Erythroblast (primary cell): ENCODE measurements around the gene ITPR1.

Experiments used
- GATA1 ChIP-seq: IDR thresholded peaks from 2 replicates; pipeline ENCODE4 v1.6.1; 2011; ENCODE audit warnings: low read depth, mild to moderate bottlenecking, control low read depth, low read length, moderate library complexity
- POLR2A ChIP-seq: IDR thresholded peaks from 2 replicates; pipeline ENCODE4 v1.6.1; 2011; ENCODE audit warnings: mild to moderate bottlenecking, low read length

DNA sequence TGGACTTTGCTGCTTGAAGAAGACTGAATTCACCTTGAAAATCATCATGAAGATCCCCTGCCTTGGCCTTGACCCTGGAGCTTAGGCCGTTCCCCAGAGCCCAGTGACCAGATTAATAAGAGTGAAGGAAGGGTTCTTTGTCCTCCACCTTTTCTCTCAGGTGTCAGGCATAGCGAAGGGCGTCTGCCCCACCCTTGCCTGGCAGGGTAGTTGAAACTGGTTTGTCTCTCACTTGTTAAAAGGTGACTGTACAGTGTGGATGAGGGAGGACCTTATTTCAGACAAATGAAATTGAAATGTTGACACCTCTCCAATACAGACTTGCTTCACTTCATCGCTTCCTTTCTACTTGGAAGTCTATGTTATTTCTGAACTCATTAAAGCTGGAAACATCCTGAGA, 262.4 kb downstream of the ITPR1 start:
- TF ChIP-seq POLR2A (no peak), GATA1 (no peak)
